Stimulated activated CD8-positive, alpha-beta memory T cell treated with anti-CD3 and anti-CD28 coated beads, Interleukin-7, amount 100 ng/mL, for 4 hours (primary cell): ENCODE data around the gene SLC20A1.
"Not testable (repeated sequence)": the region's sequence is repeated elsewhere in the genome, so short reads cannot be mapped to it uniquely, and the experiment has no call there.

Experiments
- DNase-seq, 2 donors: peaks; one replicate each; pipeline ENCODE4 v3.0.0-alpha.2; 2020; ENCODE audit warnings: low read depth in 2 of 2

Gene SLC20A1

DNA sequence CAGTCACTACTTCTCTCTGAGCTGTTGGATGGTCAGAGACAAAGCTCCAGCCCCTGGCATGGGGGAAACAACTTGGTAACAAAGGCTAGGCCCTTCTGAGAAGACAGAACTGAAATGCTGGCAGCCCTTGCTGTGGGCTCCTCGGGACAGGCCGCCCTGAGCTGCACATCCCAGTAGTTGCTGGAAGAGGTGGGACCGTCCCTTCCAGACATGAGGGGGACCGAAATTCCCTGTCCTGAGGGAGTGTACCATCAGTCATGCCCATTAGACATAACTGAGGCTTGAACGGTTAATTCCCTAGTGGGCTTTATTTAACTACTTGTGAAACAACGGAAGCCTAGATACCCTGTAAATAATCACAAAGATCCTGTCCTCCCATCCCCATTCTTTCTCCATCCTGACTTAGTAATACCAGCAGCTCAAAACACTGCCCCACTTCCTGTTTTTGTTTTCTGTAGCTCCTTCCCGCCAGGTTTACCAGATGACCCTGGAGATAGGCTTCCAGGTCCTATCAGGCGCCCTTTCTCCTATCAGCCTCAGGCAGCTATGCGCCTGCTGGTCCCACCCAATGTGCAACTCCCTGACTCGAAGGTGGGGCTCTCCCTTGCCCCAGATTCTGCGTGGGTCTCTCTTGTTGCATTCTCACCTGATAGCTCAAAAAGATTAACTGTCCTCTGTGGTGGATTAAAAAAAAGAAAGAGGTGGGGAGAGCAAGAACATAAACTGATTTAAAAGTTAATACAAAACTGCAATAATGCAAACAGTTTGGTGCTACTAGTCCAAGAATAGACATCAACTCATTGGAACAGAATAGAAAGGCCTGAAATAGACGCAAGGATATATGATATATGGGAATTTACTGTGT is 38.0 kb downstream of the SLC20A1 start:
- DNase-seq = no peak

DNA sequence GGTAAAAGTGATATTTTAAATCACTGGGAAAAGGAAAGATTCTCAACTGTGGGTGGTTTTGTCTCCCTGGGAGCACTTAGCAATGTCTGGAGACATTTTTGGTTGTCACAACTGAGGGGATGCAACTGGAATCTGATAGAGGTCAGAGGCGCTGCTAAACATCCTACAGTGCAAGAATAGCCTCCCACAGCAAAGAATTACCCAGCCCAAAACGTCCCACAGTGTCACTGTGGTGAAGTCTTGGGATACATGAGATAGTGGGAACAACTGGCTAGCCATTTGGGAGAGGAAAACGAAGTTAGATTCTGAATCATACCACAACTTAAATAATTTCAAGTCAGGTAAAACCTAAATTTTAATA is 38.7 kb downstream of the SLC20A1 start:
- no peak for DNase-seq

DNA sequence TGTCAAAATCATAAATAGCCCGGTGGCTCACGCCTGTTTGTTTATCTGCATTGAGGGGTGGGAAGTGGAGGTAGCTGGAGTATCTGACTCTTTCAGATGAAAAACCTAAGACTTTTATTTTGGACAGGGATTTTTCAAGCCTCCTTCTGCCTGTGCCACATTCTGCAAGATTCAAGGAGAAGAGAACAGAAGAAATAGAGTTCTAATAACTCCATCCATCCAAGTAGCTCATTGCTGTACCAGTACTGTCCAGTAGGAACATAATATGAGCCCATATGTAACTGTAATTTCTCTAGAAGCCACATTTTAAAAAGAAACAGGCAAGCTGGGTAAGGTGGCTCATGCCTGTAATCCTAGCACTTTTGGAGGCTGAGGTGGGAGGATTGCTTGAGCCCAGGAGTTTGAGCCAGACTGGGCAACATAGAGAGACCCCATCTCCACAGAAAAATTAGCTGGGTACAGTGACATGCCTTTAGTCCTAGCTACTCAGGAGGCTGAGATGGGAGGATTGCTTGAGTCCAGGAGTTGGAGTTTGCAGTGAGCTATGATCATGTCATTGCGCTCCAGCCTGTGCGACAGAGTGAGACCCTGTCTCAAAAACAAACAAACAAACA is 39.6 kb downstream of the SLC20A1 start:
- DNase-seq = no peak

DNA sequence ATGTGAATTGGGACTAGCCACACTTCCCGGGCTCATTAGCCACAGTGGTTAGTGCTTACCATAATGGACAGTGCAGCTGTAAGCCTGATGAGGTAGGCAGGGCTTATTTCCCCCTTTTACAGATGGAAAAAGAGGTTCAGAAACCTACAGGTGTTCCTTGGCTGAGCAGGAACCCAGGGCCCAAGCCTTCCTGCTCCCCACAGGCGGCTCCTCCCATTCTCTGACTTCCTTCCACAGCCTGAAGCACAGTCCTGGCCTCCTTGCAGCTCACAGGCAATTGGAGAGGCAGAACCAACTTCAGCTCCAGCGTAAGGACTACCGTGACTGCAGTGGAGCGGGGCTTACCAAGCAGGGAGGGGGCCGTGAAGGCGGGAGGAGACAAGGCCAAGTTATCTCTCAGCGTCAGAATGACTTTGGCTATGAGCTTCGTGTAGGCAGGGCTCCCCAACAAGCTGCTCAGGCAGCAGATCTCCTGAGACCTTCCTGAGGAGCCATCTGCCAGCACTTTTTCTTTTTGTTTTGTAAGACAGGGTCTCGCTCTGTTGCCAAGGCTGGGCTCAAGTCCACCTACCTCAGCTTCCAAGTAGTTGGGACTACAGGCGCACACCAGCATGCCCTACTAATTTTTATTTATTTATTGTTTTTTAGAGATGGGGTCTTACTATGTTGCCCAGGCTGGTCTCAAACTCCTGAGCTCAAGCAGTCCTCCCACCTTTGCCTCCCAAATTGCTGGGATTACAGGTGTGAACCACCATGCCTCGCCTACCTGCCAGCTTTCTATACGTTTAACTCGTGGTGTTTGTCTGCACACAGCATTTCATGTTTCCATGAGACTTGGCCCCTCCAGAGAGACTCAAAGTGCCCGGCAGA is 40.8 kb downstream of the SLC20A1 start:
- no peak for DNase-seq

DNA sequence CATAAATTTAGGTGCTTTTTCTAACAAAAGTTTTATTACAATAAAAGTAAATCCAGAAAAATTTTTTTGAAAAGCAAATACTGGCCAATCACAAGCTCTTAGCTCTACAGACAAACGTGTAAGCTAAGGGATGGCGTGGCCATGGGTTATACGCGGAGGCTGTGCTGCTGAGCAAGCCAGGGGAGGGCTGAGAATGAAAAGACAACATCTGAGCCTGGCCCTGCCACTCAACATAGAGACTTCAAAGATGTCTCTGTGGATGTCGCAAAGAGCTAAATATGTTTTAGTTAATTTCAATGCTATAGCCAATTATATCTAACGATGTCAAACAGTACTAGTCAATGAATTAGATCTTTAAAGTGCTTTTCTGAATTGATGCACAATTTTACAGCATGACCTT is 41.8 kb downstream of the SLC20A1 start:
- no peak for DNase-seq

DNA sequence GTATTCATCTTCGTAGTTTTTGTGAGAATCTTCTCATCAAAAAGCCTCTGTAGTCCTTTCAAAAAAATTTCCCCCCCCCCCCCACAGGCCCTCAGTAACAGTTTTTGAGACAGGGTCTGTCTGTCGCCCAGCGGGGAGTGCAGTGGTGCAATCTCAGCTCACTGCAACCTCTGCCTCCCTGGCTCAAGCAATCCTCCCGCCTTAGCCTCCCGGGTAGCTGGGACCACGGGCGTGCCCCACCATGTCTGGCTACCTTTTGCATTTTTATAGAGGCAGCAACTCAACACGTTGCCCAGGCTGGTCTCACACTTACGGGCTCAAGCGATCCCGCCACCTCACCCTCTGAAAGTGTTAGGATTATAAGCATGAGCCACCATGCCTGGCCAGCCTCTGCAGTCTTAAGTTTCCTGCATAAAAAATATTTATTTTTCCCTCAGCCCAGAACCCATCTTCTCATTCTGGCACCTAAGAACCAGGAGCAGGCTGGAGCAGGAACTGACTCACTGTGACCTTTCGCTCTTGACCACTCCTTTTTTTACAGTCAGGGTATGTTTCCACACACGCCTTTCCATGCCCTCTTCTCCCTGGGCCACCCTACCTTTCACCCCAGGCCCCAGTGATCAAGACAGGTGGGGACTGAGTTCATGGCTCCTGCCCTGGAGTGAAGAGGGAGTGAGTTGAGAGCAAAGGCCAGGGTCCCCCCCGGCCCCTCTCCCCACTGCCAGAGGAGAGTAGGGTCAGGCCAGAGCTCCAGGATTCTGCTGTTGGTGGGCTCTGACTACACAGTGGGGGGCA is 42.5 kb downstream of the SLC20A1 start:
- no peak for DNase-seq

DNA sequence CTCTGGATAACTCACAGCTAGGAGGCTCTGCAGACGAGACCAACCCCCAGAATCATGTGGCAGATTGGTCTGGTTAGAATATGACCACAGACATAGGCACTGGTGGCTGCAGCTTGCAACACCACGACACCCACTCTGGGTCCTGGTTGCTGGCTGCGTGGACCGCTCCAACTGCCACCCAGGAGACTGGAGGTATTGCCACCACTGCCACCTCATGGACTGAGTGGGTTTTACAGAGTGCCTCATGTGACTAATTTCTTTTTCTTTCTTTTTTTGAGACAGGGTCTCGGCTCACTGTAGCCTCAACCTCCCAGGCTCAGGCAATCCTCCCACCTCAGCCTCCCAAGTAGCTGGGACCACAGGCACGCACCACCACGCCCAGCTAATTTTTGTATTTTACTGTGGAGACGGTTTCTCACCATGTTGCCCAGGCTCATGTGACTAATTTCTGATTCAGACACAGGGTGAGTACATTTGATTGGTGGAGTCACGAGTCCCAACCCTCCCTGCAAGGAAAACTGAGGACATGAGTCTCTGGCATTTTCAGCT is 45.2 kb downstream of the SLC20A1 start:
- peak; percentile 50 to 51 for DNase-seq

DNA sequence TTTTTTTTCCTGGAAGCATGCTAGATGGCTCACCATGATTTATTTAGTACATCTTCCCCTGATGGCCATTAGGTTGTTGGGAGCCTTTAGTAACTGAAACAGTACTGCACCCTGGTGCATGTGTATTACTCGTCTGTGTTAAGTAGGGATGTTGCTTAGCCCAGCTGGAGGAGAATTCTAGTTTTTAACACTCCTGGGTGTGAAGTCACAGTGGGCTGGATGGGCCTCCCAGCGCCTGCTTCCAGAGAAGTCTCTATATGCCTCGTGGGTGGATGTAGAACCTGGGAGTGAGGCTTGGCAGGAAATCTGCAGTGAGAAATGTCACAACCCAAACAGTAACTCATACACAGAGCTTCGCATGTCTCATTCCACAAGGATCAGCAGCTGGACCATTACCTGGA is 46.1 kb downstream of the SLC20A1 start:
- no peak for DNase-seq

DNA sequence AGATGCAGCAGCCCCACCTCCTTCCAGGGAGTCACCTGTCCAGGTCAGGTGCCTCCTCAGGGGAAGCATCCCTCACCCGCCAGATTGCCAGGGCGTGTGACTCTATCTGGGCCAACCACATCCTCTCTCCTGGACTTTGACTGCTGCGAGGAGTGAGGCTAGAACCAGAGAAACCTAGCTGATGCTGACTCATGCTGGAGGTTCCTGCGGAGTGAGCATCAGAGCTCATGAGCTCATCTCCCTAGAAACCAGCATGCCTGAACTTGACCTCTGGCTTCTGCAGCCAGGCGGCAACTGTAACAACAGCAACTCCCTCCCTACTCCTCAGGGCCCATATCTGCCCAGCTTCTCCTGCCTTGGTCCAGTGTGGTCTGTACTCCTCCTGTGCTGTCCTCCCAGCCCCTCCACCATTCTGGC is 46.8 kb downstream of the SLC20A1 start:
- DNase-seq = peak; percentile 25 to 38

DNA sequence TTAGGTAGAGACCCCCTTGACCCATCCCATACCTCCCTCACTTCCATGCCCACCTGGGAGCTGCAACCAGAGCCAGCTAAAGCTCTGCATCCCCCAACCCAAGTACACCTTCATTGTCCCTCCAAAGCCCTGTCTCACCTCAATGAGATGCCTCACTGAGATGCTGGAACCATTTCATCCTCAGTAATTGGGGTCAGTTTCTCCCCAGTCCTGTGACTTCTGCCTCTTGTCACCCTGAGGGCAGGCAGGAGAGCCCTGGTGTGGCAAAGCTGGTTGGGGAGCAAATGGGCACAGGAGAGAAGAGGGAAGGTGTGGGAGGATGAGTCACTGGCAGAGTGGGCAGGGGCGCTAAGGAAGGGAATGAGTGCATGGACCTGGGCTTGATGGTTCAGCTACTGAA is 47.2 kb downstream of the SLC20A1 start:
- peak in 1 of 2 donors; percentile 13 for DNase-seq

DNA sequence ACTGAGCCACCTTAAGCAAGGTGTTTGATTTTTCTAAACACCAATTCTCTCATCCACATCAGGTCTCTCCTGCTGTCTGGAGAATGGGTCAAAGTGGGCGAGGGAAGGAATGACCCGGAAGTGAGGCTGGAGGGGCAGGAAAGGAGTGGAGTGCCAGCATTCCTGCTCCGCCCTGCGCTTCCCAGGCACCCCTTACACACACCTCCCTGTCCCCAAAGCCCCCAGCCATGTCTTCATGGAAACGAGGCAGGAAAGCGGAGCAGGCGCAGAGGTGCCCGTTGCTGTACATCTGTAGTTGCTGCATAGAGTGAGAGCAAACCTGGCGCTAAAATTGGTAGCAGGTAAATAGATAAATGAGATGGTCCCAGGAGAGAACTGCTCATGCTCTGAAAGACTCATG is 47.9 kb downstream of the SLC20A1 start:
- no peak for DNase-seq

DNA sequence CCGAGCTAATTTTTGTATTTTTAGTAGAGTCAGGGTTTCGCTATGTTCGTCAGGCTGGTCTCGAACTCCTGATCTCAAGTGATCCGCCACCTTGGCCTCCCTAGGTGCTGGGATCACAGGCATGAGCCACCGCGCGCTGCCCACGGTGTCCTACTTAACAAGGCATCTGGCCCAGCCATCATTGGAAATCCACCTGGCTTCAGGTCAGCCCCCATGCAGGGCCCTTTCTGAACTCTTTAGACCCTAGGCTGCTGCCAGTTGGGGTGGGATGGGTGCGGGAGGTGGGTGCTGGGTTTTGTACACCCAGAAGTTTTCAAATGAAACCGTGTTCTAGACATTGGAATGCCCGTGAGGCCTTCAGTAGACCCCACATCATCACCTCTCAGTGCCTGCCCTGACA is 48.4 kb downstream of the SLC20A1 start:
- no peak for DNase-seq

DNA sequence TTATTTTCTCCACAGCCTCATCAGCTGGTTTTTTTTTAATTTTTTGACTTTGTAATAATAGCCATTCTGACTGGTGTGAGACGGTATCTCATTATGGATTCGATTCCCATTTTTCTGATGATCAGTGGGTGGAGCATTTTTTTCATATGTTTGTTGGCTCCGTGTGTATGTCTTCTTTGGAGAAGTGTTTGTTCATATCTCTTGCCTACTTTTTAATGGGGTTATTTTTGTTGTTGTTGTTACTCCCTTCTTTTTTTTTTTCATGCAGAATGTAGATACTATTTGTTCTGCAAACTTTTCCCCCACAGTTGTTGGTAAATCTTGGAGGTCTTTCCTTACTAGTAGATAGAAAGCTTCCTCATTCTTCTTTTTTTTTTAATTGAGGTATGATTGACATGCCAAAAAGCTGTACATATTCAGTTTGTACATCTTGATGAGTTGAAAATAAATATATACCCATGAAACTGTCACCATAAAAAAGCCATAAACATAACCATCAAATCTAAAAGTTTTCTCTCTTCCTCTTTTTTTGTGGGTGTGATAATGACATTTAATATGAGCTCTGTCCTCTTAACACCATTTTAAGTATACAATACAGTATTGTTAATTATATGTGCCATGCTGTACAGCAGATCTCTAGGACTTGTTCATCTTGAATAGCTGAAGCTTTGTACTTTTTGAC is 53.2 kb downstream of the SLC20A1 start:
- no peak for DNase-seq

DNA sequence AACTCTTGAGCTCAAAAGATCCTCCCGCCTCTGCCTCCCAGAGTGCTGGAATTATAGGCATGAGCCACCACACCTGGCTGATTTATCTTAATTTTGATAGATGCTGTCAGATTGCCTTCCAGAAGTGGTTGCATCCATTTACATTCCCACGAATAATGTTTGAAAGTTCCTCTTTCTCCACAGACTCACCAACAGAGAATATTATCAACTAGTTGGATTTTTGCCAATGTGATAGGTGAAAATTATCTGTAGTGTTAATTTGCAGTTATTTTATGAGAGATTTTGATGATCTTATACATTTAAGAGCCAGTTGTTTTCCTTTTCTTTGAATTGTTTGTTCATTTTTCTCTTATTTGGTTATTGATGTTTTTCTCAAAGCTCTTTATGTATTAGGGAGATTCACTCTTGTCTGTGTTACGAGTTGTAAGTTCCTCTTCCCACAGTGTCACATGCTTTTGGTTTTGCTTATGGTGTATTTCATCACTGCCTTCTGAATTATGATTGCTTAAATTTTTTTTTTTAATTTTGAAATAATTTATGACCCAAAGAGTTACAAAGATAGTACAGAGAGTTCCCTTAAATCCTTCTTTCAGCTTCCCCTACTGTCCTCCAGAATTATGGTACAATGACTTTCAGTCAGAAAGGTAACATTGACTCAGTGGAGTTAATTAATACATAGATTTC is 54.4 kb downstream of the SLC20A1 start:
- DNase-seq = no peak

DNA sequence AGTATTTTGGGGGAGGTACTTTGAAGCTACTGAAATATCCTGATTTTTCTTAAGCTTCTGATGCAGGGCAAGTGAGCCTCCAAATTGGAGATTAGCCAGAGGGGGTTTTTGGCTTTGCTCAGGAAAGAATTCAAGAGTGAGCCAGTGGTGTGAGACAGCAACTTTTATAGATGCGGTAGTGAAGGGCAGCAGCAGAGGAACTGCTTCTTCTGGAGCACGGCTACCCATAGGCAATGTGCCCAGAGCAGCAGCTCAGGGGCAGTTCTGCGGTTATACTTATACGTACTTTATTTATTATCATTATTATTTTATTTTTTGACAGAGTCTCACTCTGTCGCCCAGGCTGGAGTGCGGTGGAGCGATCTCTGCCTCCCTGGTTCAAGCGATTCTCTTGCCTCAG is 55.3 kb downstream of the SLC20A1 start:
- DNase-seq = no peak

DNA sequence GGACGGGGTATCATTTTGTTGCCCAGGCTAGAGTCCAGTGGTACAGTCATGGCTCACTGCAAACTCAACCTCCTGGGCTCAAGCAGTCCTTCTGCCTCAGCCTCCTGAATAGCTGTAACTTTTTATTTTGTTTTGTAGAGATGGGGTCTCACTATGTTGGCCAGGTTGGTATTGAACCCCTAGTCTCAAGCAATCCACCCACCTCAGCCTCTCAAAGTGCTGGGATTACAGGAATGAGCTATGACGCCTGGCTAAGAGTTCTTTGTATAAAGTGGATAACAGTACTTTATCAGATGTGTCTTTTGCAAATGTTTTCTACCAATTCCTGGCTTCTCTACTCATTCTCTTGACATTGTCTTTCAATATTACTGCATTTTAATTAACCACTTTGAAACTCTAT is 57.9 kb downstream of the SLC20A1 start:
- DNase-seq = no peak

DNA sequence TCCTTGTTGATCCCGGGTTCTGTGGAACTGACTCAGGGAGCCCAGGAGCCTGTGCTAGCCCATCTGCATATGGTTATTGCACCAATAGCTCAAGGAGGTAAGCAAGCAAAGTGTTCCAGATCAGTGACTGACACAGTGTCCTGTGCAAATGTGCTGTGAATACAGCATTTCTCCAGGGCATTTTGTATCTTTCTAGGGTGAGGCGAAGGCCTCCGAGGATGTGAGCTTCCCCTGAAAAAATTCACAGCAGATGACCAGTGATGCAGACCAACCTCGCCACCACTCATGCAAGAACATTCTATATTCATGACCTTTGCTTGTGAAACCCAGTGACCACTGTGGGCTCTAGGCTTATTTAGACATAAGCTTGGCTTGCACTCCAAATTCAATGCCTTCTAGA is 59.8 kb downstream of the SLC20A1 start:
- no peak for DNase-seq

DNA sequence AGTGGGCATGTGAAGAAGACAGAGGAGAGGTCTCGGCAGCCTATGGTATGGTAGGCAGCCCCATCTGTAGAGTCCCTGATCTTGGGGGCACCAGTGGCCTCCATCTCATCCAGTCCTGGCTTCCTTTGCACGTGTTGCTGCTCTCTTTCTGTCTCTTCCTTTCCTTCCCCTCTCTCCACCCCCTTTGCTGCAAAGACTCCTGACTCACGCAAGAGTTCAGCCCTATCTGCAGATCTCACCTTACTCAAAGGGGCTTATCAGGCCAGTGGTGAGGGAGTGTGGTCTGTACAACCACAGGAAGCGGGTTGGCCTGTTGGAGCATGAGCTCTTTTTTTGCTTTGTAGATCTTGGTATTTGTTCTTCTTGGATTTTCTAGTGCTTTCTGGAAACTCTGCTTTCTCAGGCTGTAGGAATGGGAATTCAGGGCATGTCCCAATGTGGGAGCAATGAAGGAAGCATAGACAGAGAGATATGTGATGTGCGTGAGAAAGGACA is 60.5 kb downstream of the SLC20A1 start:
- peak; percentile 12 to 50 for DNase-seq

DNA sequence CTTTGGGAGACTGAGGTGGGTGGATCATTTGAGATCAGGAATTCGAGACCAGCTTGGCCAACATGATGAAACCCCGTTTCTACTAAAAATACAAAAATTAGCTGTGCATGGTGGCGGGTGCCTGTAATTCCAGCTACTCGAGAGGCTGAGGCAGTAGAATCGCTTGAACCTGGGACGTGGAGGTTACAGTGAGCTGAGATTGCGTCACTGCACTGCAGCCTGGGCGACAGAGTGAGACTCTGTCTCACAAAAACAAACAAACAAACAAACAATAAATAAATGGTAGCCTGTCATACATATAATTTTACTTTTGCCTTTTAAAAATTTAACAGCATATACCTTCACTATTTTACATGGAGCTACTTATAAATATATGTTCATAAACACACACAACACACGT is 61.2 kb downstream of the SLC20A1 start:
- DNase-seq = not testable (repeated sequence)

DNA sequence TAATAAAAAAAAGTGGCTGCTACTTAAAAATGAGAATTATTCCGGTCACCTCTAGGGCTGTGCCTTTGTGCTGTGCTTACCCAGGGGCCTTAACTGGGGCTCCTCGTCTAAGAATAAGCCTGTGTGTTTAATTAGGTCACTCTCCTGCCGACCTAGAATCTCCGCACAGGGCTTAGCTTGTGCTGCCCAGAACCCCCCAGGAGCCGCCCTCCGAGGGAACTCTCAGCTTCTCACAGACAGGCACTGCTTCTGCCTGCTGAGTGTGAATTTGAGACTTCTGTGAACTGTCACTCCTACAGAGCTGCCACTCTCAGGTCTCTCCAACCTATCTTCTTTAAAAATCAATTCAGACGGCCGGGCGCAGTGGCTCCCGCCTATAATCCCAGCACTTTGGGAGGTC is 63.2 kb downstream of the SLC20A1 start:
- DNase-seq = no peak
